ENCODE data around the gene OR1C1. TPM values are rescaled to one million over a fixed set of nuclear protein-coding genes. Genes with fewer than 3 reads are reported as not detected.
"Not testable (repeated sequence)": the region's sequence is repeated elsewhere in the genome, so short reads cannot be mapped to it uniquely, and the experiment has no call there.

The OR1C1 gene, protein sequence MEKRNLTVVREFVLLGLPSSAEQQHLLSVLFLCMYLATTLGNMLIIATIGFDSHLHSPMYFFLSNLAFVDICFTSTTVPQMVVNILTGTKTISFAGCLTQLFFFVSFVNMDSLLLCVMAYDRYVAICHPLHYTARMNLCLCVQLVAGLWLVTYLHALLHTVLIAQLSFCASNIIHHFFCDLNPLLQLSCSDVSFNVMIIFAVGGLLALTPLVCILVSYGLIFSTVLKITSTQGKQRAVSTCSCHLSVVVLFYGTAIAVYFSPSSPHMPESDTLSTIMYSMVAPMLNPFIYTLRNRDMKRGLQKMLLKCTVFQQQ
- not detected for total RNA-seq
- long read RNA-seq, result 0 reads

DNA sequence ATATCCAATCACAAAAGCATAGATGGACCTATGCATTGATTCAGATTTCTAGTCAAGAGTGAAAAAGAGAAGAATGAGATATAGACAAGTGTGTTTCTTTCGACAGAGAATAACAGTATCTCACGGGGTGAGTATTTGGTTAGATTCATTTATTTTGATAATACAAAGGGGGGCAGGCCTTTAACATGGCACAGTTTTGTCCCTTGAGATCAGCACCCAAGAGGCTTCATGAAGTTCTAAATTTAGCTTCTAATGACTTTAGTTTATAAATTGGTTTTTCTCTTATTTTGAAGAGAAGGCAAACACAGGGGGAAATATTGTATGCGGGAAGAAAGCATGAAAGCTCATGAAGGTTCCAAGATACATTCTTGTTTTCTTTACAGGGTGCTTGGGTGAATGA is at the start of gene OR1C1:
TSS of gene OR1C1 (minus strand) at position 101 of the 400 bp plus-strand sequence. CDS start 2,150 bp downstream, outside the sequence.
- DNase-seq (ENCODE audit: missing footprints), result no peak
- intact Hi-C loops (cut with DNase I), result no loop called here
- ATAC-seq, result no peak

DNA sequence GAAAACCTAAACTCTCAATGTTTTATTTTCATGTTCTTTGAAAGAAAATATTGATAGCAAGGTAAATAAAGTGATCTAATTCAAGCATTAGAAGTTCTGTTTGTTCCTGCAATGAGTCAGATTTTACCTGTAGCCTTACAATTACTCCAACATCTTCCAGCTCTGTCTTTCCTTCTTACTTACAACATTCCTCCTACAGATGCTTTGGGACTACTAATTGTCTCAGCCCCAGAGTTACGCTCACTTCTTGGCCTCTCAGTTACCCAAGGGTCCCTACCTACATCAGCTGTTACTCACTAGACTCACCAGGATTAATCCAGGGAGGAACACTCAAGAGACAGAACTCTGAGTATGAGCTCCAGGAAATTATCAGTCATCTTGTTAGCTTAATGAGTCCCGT is 37.2 kb upstream of the OR1C1 start:
- no peak for DNase-seq (ENCODE audit: missing footprints)
- intact Hi-C loops (cut with DNase I), result no loop called here
- no peak for ATAC-seq

DNA sequence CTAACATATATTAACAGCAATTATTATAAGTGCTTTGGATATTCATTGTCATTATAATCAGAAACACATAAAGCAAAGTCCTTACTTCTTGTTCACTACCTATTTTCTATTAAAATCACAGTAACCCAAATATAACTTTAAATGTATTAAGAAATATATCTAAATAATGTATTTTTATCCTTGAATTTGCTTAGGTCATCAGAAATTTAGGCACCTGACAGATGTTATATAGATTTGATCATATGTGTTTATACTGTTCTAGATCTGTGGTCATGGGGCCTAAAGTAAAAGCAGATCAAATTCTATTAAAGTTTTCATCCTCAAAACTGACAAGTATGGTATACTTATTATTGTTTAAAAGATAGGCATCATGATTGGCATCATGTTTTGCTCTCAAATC is 9.2 kb upstream of the OR1C1 start:
- ATAC-seq, result no peak
- no peak for DNase-seq (ENCODE audit: missing footprints)
- intact Hi-C loops (cut with DNase I), result no loop called here

DNA sequence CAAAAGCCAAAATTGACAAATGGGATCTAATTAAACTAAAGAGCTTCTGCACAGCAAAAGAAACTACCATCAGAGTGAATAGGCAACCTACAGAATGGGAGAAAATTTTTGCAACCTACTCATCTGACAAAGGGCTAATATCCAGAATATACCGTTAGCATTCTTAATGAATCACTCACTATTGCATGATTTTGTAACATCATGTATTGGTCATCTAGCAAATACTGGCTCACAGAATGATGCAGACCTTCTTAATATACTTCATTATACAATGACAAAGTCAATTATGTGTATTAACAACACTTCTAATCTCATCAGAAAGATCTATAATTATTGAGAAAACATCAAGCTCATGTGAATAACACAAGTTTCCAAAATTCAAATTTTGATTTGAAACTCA is 6.0 kb downstream of the OR1C1 start:
- intact Hi-C loops (cut with DNase I), result not testable (repeated sequence)

DNA sequence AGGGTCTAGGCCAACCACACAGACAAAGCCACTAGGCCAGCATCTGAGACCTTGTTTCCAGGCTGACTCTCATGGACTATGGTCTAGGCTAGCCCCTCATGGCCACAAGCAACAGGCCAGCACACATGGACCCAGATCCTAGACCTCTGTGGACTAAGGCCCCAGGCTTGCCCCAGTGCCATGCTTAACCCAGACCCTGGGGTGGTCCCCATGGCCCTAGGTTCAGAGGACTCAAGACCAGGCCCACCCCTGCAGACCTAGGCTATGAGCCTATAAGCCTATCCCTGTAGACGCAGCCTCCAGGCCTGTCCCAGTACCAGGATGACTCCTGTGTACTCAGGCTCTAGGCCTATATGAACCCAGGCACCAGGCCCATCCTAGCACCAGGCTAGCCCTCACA is 10.5 kb downstream of the OR1C1 start:
- ATAC-seq (no peak), DNase-seq (ENCODE audit: missing footprints) (no peak)
- intact Hi-C loops (cut with DNase I), result no loop called here

More for the DNA sequence above, 6.0 kb downstream of the OR1C1 start:
- not testable (repeated sequence) for ATAC-seq; DNase-seq (ENCODE audit: missing footprints)

DNA sequence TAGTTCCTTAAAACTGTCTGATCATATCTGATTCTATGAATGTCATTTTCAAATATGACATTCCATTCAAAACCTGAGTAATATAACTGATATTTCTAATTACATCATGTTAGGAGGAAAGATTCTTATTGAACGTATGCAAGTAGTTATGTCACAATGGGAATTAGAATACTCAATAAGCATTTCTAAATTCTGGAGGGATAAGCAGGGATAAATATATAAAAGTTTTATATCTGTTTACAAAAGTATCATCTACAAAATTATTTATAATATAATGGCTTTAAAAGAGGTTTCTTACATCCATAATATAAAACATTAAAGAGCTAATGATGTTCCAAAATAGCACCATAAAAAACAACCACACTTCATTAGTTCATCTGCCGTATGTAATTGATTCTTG is 12.3 kb downstream of the OR1C1 start, which contains the start of gene OR14A2:
TSS of gene OR14A2 (minus strand) at position 101 of the 400 bp plus-strand sequence.
- ATAC-seq, result no peak
- DNase-seq (ENCODE audit: missing footprints), result no peak
- intact Hi-C loops (cut with DNase I), result no loop called here

DNA sequence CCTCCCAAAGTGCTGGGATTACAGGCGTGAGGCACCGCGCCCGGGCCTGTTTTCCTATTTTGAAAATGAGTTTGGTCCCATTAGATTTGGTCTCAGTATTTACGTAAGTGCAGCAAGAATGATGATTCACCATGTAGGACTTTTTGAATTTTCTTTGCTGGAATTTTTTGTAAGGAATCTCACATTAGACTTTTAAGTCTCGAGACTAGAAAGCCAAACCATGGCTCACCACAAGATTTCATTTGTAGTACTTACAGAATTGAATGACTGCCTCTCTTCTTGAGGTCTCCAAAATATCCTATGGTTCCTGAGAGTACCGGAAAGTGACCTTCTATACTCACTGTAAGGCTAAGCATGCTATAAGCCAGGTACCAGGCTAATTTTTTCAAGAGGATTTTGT is 12.7 kb downstream of the OR1C1 start:
- DNase-seq (ENCODE audit: missing footprints) (no peak), ATAC-seq (no peak)
- intact Hi-C loops (cut with DNase I), result no loop called here

DNA sequence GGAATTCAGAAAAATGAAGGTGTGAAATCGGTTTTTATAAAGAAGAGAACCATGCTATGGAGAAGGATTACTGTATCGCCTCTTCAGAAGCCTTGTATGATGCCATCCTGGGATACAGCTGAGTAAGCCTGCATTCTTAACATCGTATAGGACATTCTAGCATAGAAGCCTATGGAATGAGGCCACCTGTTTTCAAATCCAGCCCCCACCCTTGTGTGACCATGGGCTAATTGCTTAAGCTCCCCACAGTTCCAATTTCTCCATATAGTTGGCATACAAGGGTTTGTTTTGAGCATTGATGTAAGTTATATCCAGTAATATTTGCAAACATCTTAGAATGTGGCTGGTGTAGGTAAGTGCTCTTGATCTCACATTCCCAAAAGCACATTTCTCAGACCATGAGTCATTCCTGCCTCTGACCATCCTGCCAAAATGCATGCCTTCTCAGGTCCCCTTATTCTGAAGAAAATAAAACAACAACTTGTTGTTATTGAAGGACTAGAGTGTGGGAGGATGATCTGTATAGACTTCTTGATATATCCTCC is 13.9 kb downstream of the OR1C1 start:
- DNase-seq (ENCODE audit: missing footprints), result no peak
- ATAC-seq, result no peak
- intact Hi-C loops (cut with DNase I), result no loop called here

DNA sequence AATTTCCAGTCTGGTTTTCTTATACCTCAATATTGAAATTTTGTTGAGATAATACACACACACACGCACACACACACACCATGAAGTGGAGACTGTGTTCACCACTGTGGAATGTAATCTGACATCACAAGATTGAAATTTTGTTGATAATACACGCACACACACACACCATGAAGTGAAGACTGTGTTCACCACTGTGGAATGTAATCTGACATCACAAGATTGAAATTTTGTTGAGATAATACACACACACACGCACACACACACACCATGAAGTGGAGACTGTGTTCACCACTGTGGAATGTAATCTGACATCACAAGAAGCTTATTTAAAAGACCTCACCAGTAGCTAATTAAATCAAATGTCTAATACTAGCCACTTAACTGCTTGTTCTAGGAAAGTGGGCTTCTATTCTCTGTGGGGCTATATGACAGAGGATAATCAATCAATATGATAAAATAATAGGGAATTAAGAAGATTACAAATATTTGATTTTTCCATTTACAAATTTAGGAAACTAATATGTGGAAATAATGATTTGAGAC is 18.1 kb downstream of the OR1C1 start:
- ATAC-seq; intact Hi-C loops (cut with DNase I); DNase-seq (ENCODE audit: missing footprints): not testable (repeated sequence)

DNA sequence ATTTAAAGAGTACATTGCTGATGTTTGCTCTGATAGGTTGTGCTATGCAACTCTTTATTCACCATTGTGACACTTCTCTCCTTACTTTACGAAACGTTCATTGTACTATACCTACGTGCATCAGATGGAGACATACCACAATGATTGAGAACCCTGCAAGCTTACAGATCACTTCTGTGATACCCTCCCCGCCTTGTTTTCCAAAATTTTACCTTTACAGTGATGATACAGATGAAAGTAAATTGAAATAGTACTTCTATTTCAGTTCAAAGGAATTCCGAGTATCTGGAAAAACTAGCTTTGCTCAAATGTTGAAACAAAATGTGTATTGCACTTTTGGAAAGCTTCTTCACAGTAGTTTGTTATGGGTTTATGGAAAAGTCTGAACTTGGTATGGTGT is 18.6 kb downstream of the OR1C1 start:
- ATAC-seq (no peak), DNase-seq (ENCODE audit: missing footprints) (no peak)
- intact Hi-C loops (cut with DNase I), result no loop called here

DNA sequence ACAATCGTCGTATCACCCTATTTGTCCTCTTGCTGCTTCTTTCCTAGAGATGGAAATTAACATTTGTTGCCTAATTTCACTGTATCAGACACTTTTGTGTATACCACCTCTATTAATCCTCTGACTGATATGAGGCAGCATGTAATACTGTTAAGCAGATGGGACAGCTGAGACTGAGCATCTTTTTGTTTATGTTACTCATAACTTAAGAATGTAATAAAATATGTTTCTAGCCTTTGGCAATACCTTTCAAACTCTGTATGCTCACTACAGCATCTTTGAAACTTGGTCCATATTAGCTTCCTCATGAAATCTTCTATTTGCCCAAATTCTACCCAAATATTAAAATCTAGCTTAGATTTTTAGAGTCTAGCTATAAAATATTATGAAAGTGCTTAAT is 19.6 kb downstream of the OR1C1 start:
- DNase-seq (ENCODE audit: missing footprints), result no peak
- intact Hi-C loops (cut with DNase I), result no loop called here
- no peak for ATAC-seq

DNA sequence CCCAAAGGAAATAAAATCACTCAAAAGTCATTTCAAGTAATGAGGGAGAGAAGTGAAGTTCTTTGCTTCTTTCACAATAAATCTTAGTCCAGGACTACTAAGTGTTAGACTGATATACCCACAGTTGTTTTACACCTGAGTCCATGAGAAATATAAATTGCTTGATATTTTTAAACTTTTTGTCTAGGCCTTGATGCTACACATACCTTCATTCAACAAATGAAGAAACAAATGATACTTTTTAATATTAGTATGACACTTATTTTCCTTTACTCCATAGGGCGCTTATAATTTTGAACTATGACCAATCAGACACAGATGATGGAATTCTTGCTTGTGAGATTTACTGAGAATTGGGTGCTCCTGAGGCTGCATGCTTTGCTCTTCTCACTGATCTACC is 22.0 kb downstream of the OR1C1 start, which contains the start of gene OR14K1:
TSS of gene OR14K1 (plus strand) at position 301 of the 400 bp plus-strand sequence. CDS start at position 301, 0 bp downstream.
- intact Hi-C loops (cut with DNase I), result no loop called here
- DNase-seq (ENCODE audit: missing footprints), result no peak
- ATAC-seq, result no peak

DNA sequence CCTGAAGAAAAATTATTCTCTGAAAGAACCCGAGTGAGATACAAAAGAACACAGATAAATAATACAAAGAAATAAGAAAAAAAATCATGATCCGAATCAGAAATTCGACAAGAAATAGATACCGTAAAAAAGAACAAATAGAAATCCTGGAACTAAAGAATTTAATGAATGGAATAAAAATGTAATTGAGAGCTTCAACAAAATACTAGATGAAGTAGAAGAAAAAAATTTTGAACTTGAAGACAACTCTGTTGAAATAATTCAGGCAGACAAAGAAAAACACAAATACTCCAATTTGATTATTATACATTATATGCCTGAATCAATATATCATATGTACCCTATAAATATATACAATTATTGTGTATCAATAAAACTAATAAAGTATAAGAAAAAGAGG is 39.1 kb downstream of the OR1C1 start:
- DNase-seq (ENCODE audit: missing footprints) (no peak), ATAC-seq (no peak)
- intact Hi-C loops (cut with DNase I), result no loop called here

DNA sequence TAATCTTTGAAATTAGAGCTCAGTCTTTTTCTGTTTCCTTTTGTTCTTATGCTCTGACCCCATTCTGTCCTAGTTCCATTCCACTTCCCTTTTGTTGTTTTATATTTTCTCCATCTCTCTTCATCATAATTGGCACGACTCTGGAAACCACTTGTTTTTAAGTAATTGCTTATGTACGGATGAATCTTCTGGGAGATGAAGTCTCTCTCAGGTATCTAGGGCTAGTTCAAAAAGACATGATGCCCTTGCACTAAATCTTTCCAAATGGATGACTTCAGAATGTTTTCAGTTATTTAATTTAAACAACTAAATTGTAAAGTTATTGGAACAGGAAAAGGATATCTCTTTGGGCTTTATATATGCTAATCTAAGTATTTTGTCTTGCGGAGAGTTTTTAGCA is 43.8 kb downstream of the OR1C1 start, which contains the start of gene OR6F1:
TSS of gene OR6F1 (minus strand) at position 101 of the 400 bp plus-strand sequence. CDS start 3,891 bp downstream, outside the sequence.
- ATAC-seq, result no peak
- intact Hi-C loops (cut with DNase I), result no loop called here
- DNase-seq (ENCODE audit: missing footprints), result no peak

DNA sequence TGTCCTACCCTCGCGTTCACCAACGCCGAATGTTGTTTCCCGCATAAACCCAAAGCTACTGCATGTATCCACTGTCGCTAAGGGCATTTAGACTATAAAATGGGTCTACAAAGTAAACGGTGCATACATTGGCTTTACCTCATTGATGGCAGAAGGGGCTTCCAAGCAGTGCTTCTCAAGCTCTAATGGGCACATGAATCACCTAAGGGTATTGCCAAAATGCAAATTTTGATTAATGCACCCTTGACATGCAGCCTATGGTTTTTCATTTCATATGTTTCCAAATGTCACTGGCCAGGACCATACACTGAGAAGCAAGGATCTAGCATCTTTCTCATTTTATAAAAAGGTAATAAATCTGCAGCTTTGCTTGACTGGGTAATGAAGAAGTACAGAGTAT is 46.6 kb downstream of the OR1C1 start:
- intact Hi-C loops (cut with DNase I), result no loop called here
- no peak for DNase-seq (ENCODE audit: missing footprints)
- ATAC-seq, result no peak

DNA sequence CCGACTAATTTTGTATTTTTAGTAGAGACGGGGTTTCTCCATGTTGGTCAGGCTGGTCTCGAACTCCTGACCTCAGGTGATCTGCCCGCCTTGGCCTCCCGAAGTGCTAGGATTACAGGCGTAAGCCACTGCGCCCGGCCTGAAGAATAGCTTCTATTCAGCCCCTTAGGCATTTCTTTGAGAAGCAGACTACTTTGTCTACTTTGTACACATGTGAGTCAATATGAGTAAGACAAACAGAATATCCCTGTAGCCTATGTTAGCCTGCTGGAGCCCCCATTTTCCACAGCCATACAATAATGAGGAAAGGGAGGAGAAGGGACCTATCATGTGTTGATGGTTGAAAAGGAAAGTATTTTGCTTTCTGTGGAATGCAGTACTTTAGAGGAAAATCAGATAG is 49.7 kb downstream of the OR1C1 start:
- intact Hi-C loops (cut with DNase I); DNase-seq (ENCODE audit: missing footprints); ATAC-seq: not testable (repeated sequence)
